H9 (cell line): ENCODE measurements around the gene AKR1D1. TPM values are rescaled to one million over a fixed set of nuclear protein-coding genes. Genes with fewer than 3 reads are reported as not detected.

ENCODE experiments used
- DNase-seq: peaks from one replicate; pipeline ENCODE4 v3.0.0-alpha.2; 2017
- H2AFZ ChIP-seq: one replicate; pipeline ENCODE4 v1.6.1; 2013; ENCODE audit warnings: mild to moderate bottlenecking, low read length, control low read depth, moderate library complexity
- H2AK5ac ChIP-seq: 2 replicates; pipeline ENCODE4 v1.6.1; 2013; ENCODE audit warnings: low read length, control low read depth, mixed read lengths; ENCODE audit not compliant: insufficient read length
- H2BK120ac ChIP-seq: one replicate; pipeline ENCODE4 v1.6.1; 2013; ENCODE audit warnings: low read depth, mild to moderate bottlenecking, low read length, control low read depth, inconsistent platforms; ENCODE audit not compliant: poor library complexity, severe bottlenecking
- H2BK12ac ChIP-seq: 2 replicates; pipeline ENCODE4 v1.6.1; 2013; ENCODE audit warnings: low read length, control low read depth, mixed read lengths, low read depth; ENCODE audit not compliant: insufficient read length
- H2BK15ac ChIP-seq: 2 replicates; pipeline ENCODE4 v1.6.1; 2013; ENCODE audit warnings: low read depth, low read length, control low read depth
- H2BK20ac ChIP-seq: one replicate; pipeline ENCODE4 v1.6.1; 2013; ENCODE audit warnings: low read depth, mild to moderate bottlenecking, low read length, control low read depth, inconsistent platforms; ENCODE audit not compliant: poor library complexity, severe bottlenecking
- H2BK5ac ChIP-seq: 2 replicates; pipeline ENCODE4 v1.6.1; 2013; ENCODE audit warnings: low read length, control low read depth, mixed read lengths; ENCODE audit not compliant: insufficient read length
- H3K14ac ChIP-seq: 2 replicates; pipeline ENCODE4 v1.6.1; 2013; ENCODE audit warnings: low read length, control low read depth; ENCODE audit not compliant: insufficient read depth
- H3K18ac ChIP-seq: 2 replicates; pipeline ENCODE4 v1.6.1; 2013; ENCODE audit warnings: low read depth, mild to moderate bottlenecking, mixed read lengths, low read length, control low read depth; ENCODE audit not compliant: insufficient read length
- H3K23ac ChIP-seq: 2 replicates; pipeline ENCODE4 v1.6.1; 2013; ENCODE audit warnings: low read length, control low read depth, mixed read lengths, low read depth; ENCODE audit not compliant: insufficient read length
- H3K23me2 ChIP-seq: 2 replicates; pipeline ENCODE4 v1.6.1; 2013; ENCODE audit warnings: low read depth, mild to moderate bottlenecking, mixed read lengths, low read length, control low read depth; ENCODE audit not compliant: insufficient read length, poor library complexity, severe bottlenecking
- H3K27ac ChIP-seq: 2 replicates; pipeline ENCODE4 v1.5.1; 2013; ENCODE audit warnings: low read length, control low read depth, mixed read lengths, low read depth; ENCODE audit not compliant: insufficient read length
- H3K27me3 ChIP-seq: 2 replicates; pipeline ENCODE4 v1.6.1; 2013; ENCODE audit warnings: low read length, control low read depth, inconsistent platforms; ENCODE audit not compliant: insufficient read depth
- H3K4ac ChIP-seq: 2 replicates; pipeline ENCODE4 v1.6.1; 2013; ENCODE audit warnings: low read depth, mild to moderate bottlenecking, control low read depth, inconsistent platforms, low read length, moderate library complexity
- H3K4me1 ChIP-seq: 2 replicates; pipeline ENCODE4 v1.6.1; 2013; ENCODE audit warnings: low read length, control low read depth, inconsistent platforms; ENCODE audit not compliant: insufficient read depth
- H3K4me2 ChIP-seq: 2 replicates; pipeline ENCODE4 v1.6.1; 2013; ENCODE audit warnings: low read length, control low read depth, mixed read lengths; ENCODE audit not compliant: insufficient read length, insufficient read depth
- H3K56ac ChIP-seq: 2 replicates; pipeline ENCODE4 v1.6.1; 2013; ENCODE audit warnings: low read depth, mild to moderate bottlenecking, mixed read lengths, low read length, control low read depth; ENCODE audit not compliant: insufficient read length
- H3K79me1 ChIP-seq: 2 replicates; pipeline ENCODE4 v1.6.1; 2013; ENCODE audit warnings: low read depth, mild to moderate bottlenecking, moderate library complexity, low read length, control low read depth, inconsistent platforms; ENCODE audit not compliant: insufficient read depth, poor library complexity, severe bottlenecking
- H3K79me2 ChIP-seq: 2 replicates; pipeline ENCODE4 v1.6.1; 2013; ENCODE audit warnings: low read length, control low read depth, inconsistent platforms; ENCODE audit not compliant: insufficient read depth
- H3K9ac ChIP-seq: 2 replicates; pipeline ENCODE4 v1.6.1; 2013; ENCODE audit warnings: low read length, control low read depth, mixed read lengths; ENCODE audit not compliant: insufficient read length; ENCODE audit errors: extremely low read depth
- H3K9me3 ChIP-seq: one replicate; pipeline ENCODE4 v1.6.1; 2013; ENCODE audit warnings: low read depth, low read length, inconsistent platforms; ENCODE audit not compliant: control insufficient read depth
- H3T11ph ChIP-seq: one replicate; pipeline ENCODE4 v1.6.1; 2013; ENCODE audit warnings: mild to moderate bottlenecking, low read length, control low read depth, inconsistent platforms
- H4K20me1 ChIP-seq: one replicate; pipeline ENCODE4 v1.6.1; 2013; ENCODE audit not compliant: control insufficient read depth, insufficient read length, insufficient read depth
- H4K5ac ChIP-seq: 2 replicates; pipeline ENCODE4 v1.6.1; 2013; ENCODE audit warnings: low read depth, mild to moderate bottlenecking, mixed read lengths, low read length, control low read depth; ENCODE audit not compliant: insufficient read length
- H4K8ac ChIP-seq: replicated peaks from 2 replicates; pipeline ENCODE4 v1.6.1; 2013; ENCODE audit warnings: low read length, control low read depth, mixed read lengths, low read depth; ENCODE audit not compliant: insufficient read length
- H4K91ac ChIP-seq: 2 replicates; pipeline ENCODE4 v1.6.1; 2013; ENCODE audit warnings: low read depth, mild to moderate bottlenecking, moderate library complexity, mixed read lengths, low read length, control low read depth; ENCODE audit not compliant: insufficient read length
- H3K27ac Mint-ChIP-seq, 3 experiments: 2 replicates in 2 of 3; 3 replicates in 1 of 3; pipeline ENCODE4 v1.8.0; 2020 to 2021; ENCODE audit warnings: mixed read lengths in 3 of 3, mild to moderate bottlenecking in 1 of 3, moderate library complexity in 1 of 3
- H3K27me3 Mint-ChIP-seq: 2 replicates; pipeline ENCODE4 v1.8.0; 2021; ENCODE audit warnings: low read depth, mild to moderate bottlenecking, moderate library complexity, mixed read lengths
- H3K36me3 Mint-ChIP-seq, 3 experiments: 2 replicates in 2 of 3; 3 replicates in 1 of 3; pipeline ENCODE4 v1.8.0; 2020 to 2021; ENCODE audit warnings: low read depth in 3 of 3, mixed read lengths in 3 of 3; ENCODE audit not compliant: insufficient read depth in 1 of 3
- H3K4me1 Mint-ChIP-seq, 2 experiments: 2 replicates each; pipeline ENCODE4 v1.8.0; 2020; ENCODE audit warnings: mixed read lengths in 2 of 2
- H3K4me3 Mint-ChIP-seq, 2 experiments: 2 replicates in 1 of 2; 3 replicates in 1 of 2; pipeline ENCODE4 v1.8.0; 2020 to 2021; ENCODE audit warnings: mild to moderate bottlenecking in 2 of 2, mixed read lengths in 2 of 2, moderate library complexity in 1 of 2
- H3K9me3 Mint-ChIP-seq, 2 experiments: 2 replicates in 1 of 2; 3 replicates in 1 of 2; pipeline ENCODE4 v1.8.0; 2020; ENCODE audit warnings: mild to moderate bottlenecking in 2 of 2, mixed read lengths in 2 of 2, moderate library complexity in 1 of 2
- CTCF ChIP-seq: fragments of 200-600 bp; sonication (generic); conservative IDR thresholded peaks from 3 replicates; pipeline ENCODE4 v1.8.0; 2021; ENCODE audit warnings: antibody characterized with exemption, mild to moderate bottlenecking
- WGBS: extraction: QIAGEN DNeasy Blood & Tissue Kit; methylation state at CpG from one replicate; pipeline ENCODE4 v1.1.7; 2013; ENCODE audit warnings: missing lambda C conversion rate, low lambda C conversion rate, mixed read lengths; ENCODE audit not compliant: insufficient read length; ENCODE audit errors: extremely low coverage; 5-methylcytosine and 5-hydroxymethylcytosine counted together
- total RNA-seq: library from RNA; stranded (reverse); gene quantifications from 2 replicates; pipeline ENCODE4 v1.2.1, GENCODE V29; 2021

AKR1D1 gene
- total RNA-seq, 1 experiment from 2014 or later = 0.31 TPM

- no peak overlapping the region for H2BK5ac ChIP-seq
- H4K8ac ChIP-seq = no peak overlapping the region
- no peak overlapping the region for H3K56ac ChIP-seq
- no peak overlapping the region for H3K23ac ChIP-seq
- no peak overlapping the region for H3K4ac ChIP-seq
- no peak overlapping the region for H3K4me3 Mint-ChIP-seq
- peaks cover 0 to 2% of the 10 kb centered on the region in 2 experiments; a peak in 1 of 5 replicates for H3K9me3 Mint-ChIP-seq
- no peak for TF ChIP-seq CTCF
- no peak overlapping the region for H3K18ac ChIP-seq
- H3K79me1 ChIP-seq = no peaks in the 10 kb centered on the region
- H2BK120ac ChIP-seq = no peak overlapping the region
- no peaks in the 10 kb centered on the region for H3K79me2 ChIP-seq
- H3K9ac ChIP-seq = no peak overlapping the region
- no peak overlapping the region for H2BK20ac ChIP-seq
- H2AK5ac ChIP-seq = no peak overlapping the region
- no peaks in the 10 kb centered on the region for H3K27me3 Mint-ChIP-seq
- H4K91ac ChIP-seq = no peak overlapping the region
- no peaks in the 10 kb centered on the region for H3K23me2 ChIP-seq
- no peak overlapping the region for H2BK15ac ChIP-seq
- no peaks in the 10 kb centered on the region for H4K20me1 ChIP-seq
- no peak overlapping the region for H4K5ac ChIP-seq
- H2BK12ac ChIP-seq = no peak overlapping the region
- no peak for DNase-seq
- peaks cover 8 to 11% of the 10 kb centered on the region in 2 experiments for H3K4me1 Mint-ChIP-seq
- no peak overlapping the region for H3K27ac ChIP-seq
- H3K27ac Mint-ChIP-seq = no peak overlapping the region
- H3K4me2 ChIP-seq = no peak overlapping the region
- no peaks in the 10 kb centered on the region; the same call in 1 of the 2 replicates for H3K4me1 ChIP-seq
- no peak overlapping the region for H2AFZ ChIP-seq
- no peak overlapping the region for H3T11ph ChIP-seq
- no CpG with 5 or more reads among the region's 3 CpGs for WGBS
- no peak overlapping the region for H3K14ac ChIP-seq
- no peaks in the 10 kb centered on the region for H3K9me3 ChIP-seq
- no peaks in the 10 kb centered on the region for H3K27me3 ChIP-seq
- no peaks in the 10 kb centered on the region for H3K36me3 Mint-ChIP-seq
Measured at GRCh38 chr7:138115047-138115446, 38.8 kb downstream of the AKR1D1 start.
